Stimulated activated CD8-positive, alpha-beta memory T cell treated with anti-CD3 and anti-CD28 coated beads, Interleukin-4, amount 100 ng/mL, for 1 hour (primary cell): Measurements from ENCODE around the gene DDIT3.

Experiments used
- DNase-seq, 2 donors: peaks; one replicate each; pipeline ENCODE4 v3.0.0-alpha.2; 2020; ENCODE audit warnings: low read depth in 2 of 2, low spot score in 1 of 2

The DDIT3 gene

GRCh38 chr12:57487055-57487596 is 33.2 kb downstream of the DDIT3 start:
- no peak for DNase-seq

- DNase-seq: no peak
Measured at GRCh38 chr12:57485695-57486094, 34.6 kb downstream of the DDIT3 start.

GRCh38 chr12:57483466-57483865 is 36.8 kb downstream of the DDIT3 start:
- DNase-seq: no peak

GRCh38 chr12:57481671-57482070 is 38.6 kb downstream of the DDIT3 start:
- DNase-seq: no peak

GRCh38 chr12:57479376-57480115 is 40.8 kb downstream of the DDIT3 start, which contains the start of gene ARHGAP9:
Gene ARHGAP9, minus strand, starts transcription at chr12:57479866. Its CDS starts 460 bp downstream, at chr12:57479406.
- peak in 1 of 2 donors; percentile 43 for DNase-seq

GRCh38 chr12:57479043-57479375 is 41.3 kb downstream of the DDIT3 start:
- DNase-seq: no peak

DNA sequence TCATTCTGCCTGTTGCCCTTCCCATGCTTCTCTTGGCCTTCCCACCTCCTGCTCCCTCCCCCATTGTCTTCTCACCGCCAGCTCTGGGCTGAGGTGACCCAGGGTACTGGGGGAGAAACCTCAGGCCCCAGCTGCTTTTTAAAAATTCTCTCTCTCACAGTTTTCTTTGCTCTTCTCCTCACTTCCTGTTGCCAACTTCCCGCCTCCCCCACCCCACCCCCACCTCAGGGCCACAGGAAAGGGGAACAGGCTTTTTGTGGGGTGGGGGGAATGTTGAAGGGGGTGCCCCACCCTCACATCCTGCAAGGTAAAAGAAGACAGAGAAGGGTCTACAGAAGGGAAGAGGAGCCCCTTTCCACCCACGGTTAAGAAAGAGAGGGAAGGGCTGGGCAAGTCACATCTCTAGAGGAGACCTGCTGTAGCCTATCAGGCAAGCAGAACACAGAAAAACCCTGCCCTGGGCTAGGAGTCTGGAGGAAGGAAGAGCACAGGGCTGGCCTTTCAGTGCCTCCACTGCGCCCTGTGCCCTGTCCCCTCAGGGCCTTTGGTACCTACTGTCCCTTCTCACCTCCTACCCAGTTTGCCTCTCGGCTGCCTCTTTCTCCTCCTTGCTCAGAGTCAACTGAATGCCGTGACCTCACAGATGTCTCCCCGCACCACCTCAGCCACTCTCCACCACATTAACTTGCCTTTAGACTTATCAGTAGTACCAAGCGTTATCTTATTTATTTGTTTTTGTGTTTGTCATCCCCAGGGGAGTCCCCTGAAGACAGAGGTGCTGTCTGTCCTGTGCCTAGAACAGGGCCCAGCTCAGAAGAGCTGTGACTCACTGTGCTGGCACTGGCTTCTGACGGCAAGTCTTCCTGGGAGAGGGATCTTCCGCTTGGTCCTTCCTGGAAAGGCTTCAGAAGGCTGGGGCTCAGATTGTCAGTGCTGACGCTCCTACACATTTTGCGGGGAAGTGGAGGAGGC is 42.3 kb downstream of the DDIT3 start:
- peak in 1 of 2 donors; percentile 33 for DNase-seq

GRCh38 chr12:57476993-57477709 is 43.2 kb downstream of the DDIT3 start:
- no peak for DNase-seq

- DNase-seq: no peak
Measured at GRCh38 chr12:57476162-57476992, 43.9 kb downstream of the DDIT3 start.

DNA sequence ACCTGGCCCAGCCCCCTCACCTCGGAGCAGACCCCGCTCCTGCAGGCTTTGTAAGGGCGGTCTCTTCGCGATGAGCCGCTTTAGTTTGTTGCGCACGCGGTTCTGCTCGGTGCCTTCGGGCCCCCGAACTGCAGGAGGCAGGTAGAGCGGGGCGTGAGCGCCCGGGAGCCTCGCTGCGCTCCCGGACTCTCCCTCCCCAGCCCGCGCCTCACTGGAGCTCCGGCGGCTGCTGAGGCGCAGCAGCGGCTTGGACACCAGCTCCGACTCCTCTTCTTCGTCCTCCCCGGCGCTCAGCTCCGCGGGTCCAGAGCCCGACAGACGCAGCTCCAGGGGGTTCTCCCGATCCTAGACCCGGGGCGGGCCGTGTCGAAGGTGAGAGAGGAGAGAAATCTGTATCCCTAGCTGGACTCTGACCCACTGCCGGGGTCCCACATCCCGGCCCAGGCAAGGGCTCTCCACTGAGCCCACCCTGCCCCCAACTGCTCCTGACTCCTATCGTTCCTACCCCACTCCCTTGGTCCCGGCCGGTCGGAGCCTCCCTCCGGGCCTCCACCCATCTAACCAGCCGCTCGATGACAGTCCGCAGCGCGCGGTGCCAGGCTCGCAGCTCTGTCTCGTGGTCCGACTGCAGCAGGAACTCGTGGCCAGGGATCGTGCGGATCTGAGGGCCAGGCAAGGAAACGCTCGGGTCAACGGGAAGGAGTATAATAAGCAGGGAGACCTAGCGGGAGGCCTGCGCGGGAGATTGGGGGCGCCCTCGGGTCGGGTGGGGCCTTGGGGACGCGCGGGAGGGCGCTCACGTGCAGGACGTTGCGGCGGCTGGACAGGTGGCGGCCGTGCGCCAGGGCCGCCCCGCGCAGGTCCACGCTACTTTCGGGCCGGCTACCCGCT is 44.8 kb downstream of the DDIT3 start:
- DNase-seq: no peak

DNA sequence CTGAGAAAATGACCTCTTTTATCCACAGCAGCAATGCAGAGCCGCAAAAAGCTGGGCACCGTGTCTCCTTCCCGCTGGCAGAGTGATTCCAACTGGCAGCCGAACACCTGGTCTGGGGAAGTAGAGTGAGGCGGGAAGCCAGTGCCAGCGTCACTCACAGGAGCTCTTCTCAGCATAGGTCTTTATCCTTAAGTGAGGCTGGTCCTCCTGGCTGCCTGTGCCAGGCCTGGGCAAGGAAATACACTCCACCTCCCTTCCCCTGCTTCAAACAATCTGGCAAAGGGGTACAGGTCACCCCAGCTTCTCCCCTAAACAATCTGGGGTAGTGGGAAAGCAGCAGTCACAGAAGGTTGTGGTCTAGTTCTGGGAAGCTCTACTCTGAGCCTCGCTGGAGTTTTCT is 45.5 kb downstream of the DDIT3 start:
- no peak for DNase-seq

- no peak for DNase-seq
Measured at GRCh38 chr12:57474430-57474829, 45.9 kb downstream of the DDIT3 start.

DNA sequence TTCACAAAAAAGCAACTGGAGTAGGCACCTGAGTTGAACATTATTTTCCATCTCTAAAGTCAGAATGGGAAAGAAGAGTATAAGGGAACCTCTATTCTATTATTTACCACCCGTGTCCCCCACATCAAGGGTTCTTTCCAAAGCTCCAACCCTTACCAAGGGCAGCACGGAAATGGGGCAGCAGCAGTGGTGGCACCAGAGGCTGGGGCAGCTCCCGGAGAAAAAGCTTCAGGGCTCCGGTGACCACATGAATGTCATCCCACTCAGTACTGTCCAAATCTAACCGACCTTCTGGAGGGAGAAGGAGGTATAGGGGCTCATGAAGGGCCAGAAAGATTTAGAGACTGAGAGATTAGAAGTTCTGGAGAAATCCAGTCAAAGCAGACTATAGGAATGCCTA is 46.4 kb downstream of the DDIT3 start:
- DNase-seq: no peak

DNA sequence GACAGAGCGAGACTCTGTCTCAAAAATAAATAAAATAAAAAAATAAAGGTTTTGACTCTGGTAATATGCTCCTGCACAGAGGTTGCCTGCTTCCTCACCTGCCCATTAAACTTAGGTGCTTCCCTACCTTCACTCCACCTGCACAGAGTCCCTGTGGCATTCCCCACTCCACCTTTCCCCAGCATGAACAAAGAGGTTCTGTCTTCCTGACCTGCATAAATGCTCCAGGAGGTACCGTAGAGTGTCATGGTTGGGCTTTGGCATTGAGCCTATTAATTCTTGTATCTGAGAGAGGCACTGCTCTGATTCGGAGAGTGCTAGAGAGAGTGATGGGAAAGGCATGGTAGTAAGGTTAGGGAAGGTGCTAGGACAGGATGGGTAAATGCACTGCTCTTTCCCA is 46.9 kb downstream of the DDIT3 start:
- DNase-seq: no peak

GRCh38 chr12:57472391-57472790 is 47.9 kb downstream of the DDIT3 start:
- DNase-seq: no peak

- no peak for DNase-seq
Measured at GRCh38 chr12:57471661-57472060, 48.7 kb downstream of the DDIT3 start.

- no peak for DNase-seq
Measured at GRCh38 chr12:57470970-57471656, 49.2 kb downstream of the DDIT3 start.

- no peak for DNase-seq
Measured at GRCh38 chr12:57470286-57470969, 49.9 kb downstream of the DDIT3 start.
